Stomach (tissue), 4 donors: ENCODE data around the gene MYO5A.

Experiments
- CTCF ChIP-seq, 7 experiments: fragments of 450-650 bp in 4 of 7; fragments of 200-600 bp in 3 of 7; sonication (generic) in 3 of 7; IDR thresholded peaks; one replicate each; pipeline ENCODE4 v1.5.1; 2016 to 2019; ENCODE audit warnings: antibody characterized with exemption in 7 of 7, control low read depth in 2 of 7, mild to moderate bottlenecking in 1 of 7
- POLR2A ChIP-seq, 4 donors: fragments of 450-650 bp; IDR thresholded peaks; one replicate each; pipeline ENCODE4 v1.6.1; 2016; ENCODE audit warnings: antibody characterized with exemption in 4 of 4, control low read depth in 2 of 4, mild to moderate bottlenecking in 1 of 4, moderate library complexity in 1 of 4
- POLR2AphosphoS5 ChIP-seq, 3 donors: sonication (generic); formaldehyde crosslinking; IDR thresholded peaks; one replicate each; pipeline ENCODE4 v1.6.1; 2016; ENCODE audit warnings: antibody characterized with exemption in 3 of 3

- TF ChIP-seq CTCF (IDR thresholded peaks at IDR 0.05) (no peak), POLR2A (IDR thresholded peaks at IDR 0.05) (no peak), POLR2AphosphoS5 (IDR thresholded peaks at IDR 0.05) (no peak)
These were observed 178.3 kb downstream of the MYO5A start for GRCh38 chr15:52350423-52350822.
